ENCODE measurements around the gene SOD2. TPM values are rescaled to one million over a fixed set of nuclear protein-coding genes. Genes with fewer than 3 reads are reported as not detected.

Gene SOD2
- total RNA-seq, 1 experiment from 2014 or later = 69.5 TPM

GRCh38 chr6:159719287-159719686 is 26.2 kb upstream of the SOD2 start:
- Histone ChIP-seq H3K27me3 (ENCODE audit: low read length) (no peaks in the 10 kb centered on the region), H3K4me3 (ENCODE audit: low read length) (no peak overlapping the region), H3K4me1 (ENCODE audit: insufficient read depth, low read length) (peaks cover 9% of the 10 kb centered on the region), H3K9me2 (replicated peaks; ENCODE audit: low read length) (no peaks in the 10 kb centered on the region), H3K9me3 (ENCODE audit: low read length) (no peaks in the 10 kb centered on the region), H3K27ac (ENCODE audit: low read length) (no peak overlapping the region), H4K20me1 (ENCODE audit: low read length) (no peaks in the 10 kb centered on the region), H2AFZ (ENCODE audit: low read length) (no peak overlapping the region), H3K4me2 (ENCODE audit: low read length) (no peak overlapping the region), H3K79me2 (ENCODE audit: low read length) (peaks cover 30% of the 10 kb centered on the region), H3K9ac (ENCODE audit: low read length) (no peak overlapping the region), H3F3A (ENCODE audit: low read length, unreplicated experiment) (no peaks in the 10 kb centered on the region), H3K36me3 (ENCODE audit: low read depth, low read length) (no peaks in the 10 kb centered on the region)
- ChIA-PET POLR2A (ENCODE audit: unreplicated experiment) (no interaction called here), CTCF (no interaction called here)
- BruUV-seq (replicated peaks) = no TSS peak
- ATAC-seq (no peak), DNase-seq (no peak)
- TF ChIP-seq EZH2 (IDR thresholded peaks at IDR 0.05; ENCODE audit: low read length, unreplicated experiment) (no peak), EZH2phosphoT487 (IDR thresholded peaks at IDR 0.05; ENCODE audit: borderline replicate concordance, low read length) (no peak), CTCF (conservative IDR thresholded peaks at IDR 0.05; ENCODE audit: low read depth, low read length) (no peak)
- intact Hi-C loops (cut with micrococcal nuclease) = no loop called here

GRCh38 chr6:159718634-159719033 is 25.6 kb upstream of the SOD2 start:
- ChIA-PET POLR2A (ENCODE audit: unreplicated experiment) (no interaction called here), CTCF (no interaction called here)
- Histone ChIP-seq H2AFZ (ENCODE audit: low read length) (no peak overlapping the region), H3K4me1 (ENCODE audit: insufficient read depth, low read length) (peaks cover 9% of the 10 kb centered on the region), H3K9me3 (ENCODE audit: low read length) (no peaks in the 10 kb centered on the region), H4K20me1 (ENCODE audit: low read length) (no peaks in the 10 kb centered on the region), H3K36me3 (ENCODE audit: low read depth, low read length) (no peaks in the 10 kb centered on the region), H3K9me2 (replicated peaks; ENCODE audit: low read length) (no peaks in the 10 kb centered on the region), H3K27me3 (ENCODE audit: low read length) (no peaks in the 10 kb centered on the region), H3K4me2 (ENCODE audit: low read length) (no peak overlapping the region), H3F3A (ENCODE audit: low read length, unreplicated experiment) (no peaks in the 10 kb centered on the region), H3K27ac (ENCODE audit: low read length) (no peak overlapping the region), H3K79me2 (ENCODE audit: low read length) (peaks cover 24% of the 10 kb centered on the region), H3K9ac (ENCODE audit: low read length) (no peak overlapping the region), H3K4me3 (ENCODE audit: low read length) (no peak overlapping the region)
- DNase-seq (no peak), ATAC-seq (no peak)
- intact Hi-C loops (cut with micrococcal nuclease) = no loop called here
- no TSS peak for BruUV-seq (replicated peaks)
- TF ChIP-seq EZH2phosphoT487 (IDR thresholded peaks at IDR 0.05; ENCODE audit: borderline replicate concordance, low read length) (no peak), EZH2 (IDR thresholded peaks at IDR 0.05; ENCODE audit: low read length, unreplicated experiment) (no peak), CTCF (conservative IDR thresholded peaks at IDR 0.05; ENCODE audit: low read depth, low read length) (no peak)

- Histone ChIP-seq H3K4me2 (ENCODE audit: low read length) (no peak overlapping the region), H3K4me1 (ENCODE audit: insufficient read depth, low read length) (peaks cover 9% of the 10 kb centered on the region), H3K79me2 (ENCODE audit: low read length) (peaks cover 5% of the 10 kb centered on the region), H3F3A (ENCODE audit: low read length, unreplicated experiment) (no peaks in the 10 kb centered on the region), H3K9me3 (ENCODE audit: low read length) (no peaks in the 10 kb centered on the region), H3K36me3 (ENCODE audit: low read depth, low read length) (no peaks in the 10 kb centered on the region), H4K20me1 (ENCODE audit: low read length) (no peaks in the 10 kb centered on the region), H3K4me3 (ENCODE audit: low read length) (no peak overlapping the region), H3K27me3 (ENCODE audit: low read length) (no peaks in the 10 kb centered on the region), H3K9me2 (replicated peaks; ENCODE audit: low read length) (no peaks in the 10 kb centered on the region), H3K27ac (ENCODE audit: low read length) (peak overlapping the region; percentile 52), H2AFZ (ENCODE audit: low read length) (no peak overlapping the region), H3K9ac (ENCODE audit: low read length) (no peak overlapping the region)
- DNase-seq = peak; percentile 61
- TF ChIP-seq EZH2 (IDR thresholded peaks at IDR 0.05; ENCODE audit: low read length, unreplicated experiment) (no peak), CTCF (conservative IDR thresholded peaks at IDR 0.05; ENCODE audit: low read depth, low read length) (no peak), EZH2phosphoT487 (IDR thresholded peaks at IDR 0.05; ENCODE audit: borderline replicate concordance, low read length) (no peak)
- no TSS peak for BruUV-seq (replicated peaks)
- ChIA-PET CTCF (no interaction called here), POLR2A (ENCODE audit: unreplicated experiment) (no interaction called here)
- ATAC-seq = no peak
- intact Hi-C loops (cut with micrococcal nuclease) = no loop called here
Measured at GRCh38 chr6:159716247-159717096, 23.4 kb upstream of the SOD2 start.

Measured in PC-3 (cell line).